Erythroblast (primary cell): ENCODE data around the gene SLC9A4.

Experiments
- GATA1 ChIP-seq: IDR thresholded peaks from 2 replicates; pipeline ENCODE4 v1.6.1; 2011; ENCODE audit warnings: low read depth, mild to moderate bottlenecking, control low read depth, low read length, moderate library complexity
- POLR2A ChIP-seq: IDR thresholded peaks from 2 replicates; pipeline ENCODE4 v1.6.1; 2011; ENCODE audit warnings: mild to moderate bottlenecking, low read length

- TF ChIP-seq POLR2A = no peak
- no peak for TF ChIP-seq GATA1
These were observed 36.7 kb upstream of the SLC9A4 start for GRCh38 chr2:102436323-102436722.
